H1 (cell line): ENCODE measurements around the gene TMEM178B.

ENCODE experiments used
- CHD1 ChIP-seq: IDR thresholded peaks from 2 replicates; pipeline ENCODE4 v1.6.1; 2012; ENCODE audit warnings: low read depth, low read length, improper control_type of control experiment
- CREB1 ChIP-seq: IDR thresholded peaks from 2 replicates; pipeline ENCODE4 v1.6.1; 2012; ENCODE audit warnings: inconsistent platforms
- EGR1 ChIP-seq: IDR thresholded peaks from 2 replicates; pipeline ENCODE4 v1.6.1; 2011; ENCODE audit warnings: low read depth, low read length, borderline replicate concordance
- KDM5A ChIP-seq: fragments of 200-600 bp; IDR thresholded peaks from 2 replicates; pipeline ENCODE4 v1.7.1; 2012; ENCODE audit warnings: mild to moderate bottlenecking, low read length, inconsistent platforms, mixed read lengths
- RAD21 ChIP-seq, 2 experiments: IDR thresholded peaks in 1 of 2; conservative IDR thresholded peaks in 1 of 2; 2 replicates each; pipeline ENCODE4 v1.6.1; 2011; ENCODE audit warnings: low read depth in 2 of 2, low read length in 2 of 2, improper control_type of control experiment in 1 of 2, inconsistent platforms in 1 of 2, mild to moderate bottlenecking in 1 of 2, moderate library complexity in 1 of 2
- TEAD4 ChIP-seq: IDR thresholded peaks from 2 replicates; pipeline ENCODE4 v1.6.1; 2012; ENCODE audit warnings: low read depth, low read length, inconsistent platforms, mixed read lengths
- TF ChIP-seq, protein P1 (sequence below), 3 experiments: IDR thresholded peaks; 1 replicate in 2 of 3; 2 replicates in 1 of 3; pipeline versions ENCODE4 v1.5.1 to v1.6.1; 2011; ENCODE audit warnings: low read length in 3 of 3, mild to moderate bottlenecking in 3 of 3, inconsistent platforms in 2 of 3, low read depth in 1 of 3, moderate library complexity in 1 of 3; ENCODE audit not compliant: insufficient read depth in 1 of 3; ENCODE audit errors: control extremely low read depth in 1 of 3

DNA sequence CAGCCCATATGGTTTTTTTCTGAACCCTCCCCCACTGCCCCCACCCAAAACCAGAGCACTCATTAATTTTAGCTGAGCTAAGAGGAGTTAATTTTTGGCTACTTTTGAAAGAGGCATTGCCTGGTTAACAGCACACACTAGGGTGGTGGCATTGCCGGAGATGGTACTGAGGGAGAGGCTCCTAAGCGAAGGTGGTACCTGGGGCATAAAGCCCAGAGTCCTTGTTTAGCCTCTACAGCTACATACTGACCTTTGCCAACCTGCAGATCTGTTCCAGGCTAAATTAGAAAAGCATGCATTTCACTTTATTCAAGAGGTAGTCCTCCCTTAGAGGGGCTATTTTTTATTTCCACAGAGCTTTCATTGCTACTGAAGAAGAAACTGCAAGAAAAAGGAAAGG is 304.5 kb downstream of the TMEM178B start:
- no peak for TF ChIP-seq RAD21 (IDR thresholded peaks at IDR 0.05 in 1 of 2, conservative IDR thresholded peaks at IDR 0.05 in 1 of 2; ENCODE audit: low read depth in 2 of 2, low read length in 2 of 2)
- no peak for TF ChIP-seq CHD1
- no peak for TF ChIP-seq KDM5A
- TF ChIP-seq, protein P1, sequence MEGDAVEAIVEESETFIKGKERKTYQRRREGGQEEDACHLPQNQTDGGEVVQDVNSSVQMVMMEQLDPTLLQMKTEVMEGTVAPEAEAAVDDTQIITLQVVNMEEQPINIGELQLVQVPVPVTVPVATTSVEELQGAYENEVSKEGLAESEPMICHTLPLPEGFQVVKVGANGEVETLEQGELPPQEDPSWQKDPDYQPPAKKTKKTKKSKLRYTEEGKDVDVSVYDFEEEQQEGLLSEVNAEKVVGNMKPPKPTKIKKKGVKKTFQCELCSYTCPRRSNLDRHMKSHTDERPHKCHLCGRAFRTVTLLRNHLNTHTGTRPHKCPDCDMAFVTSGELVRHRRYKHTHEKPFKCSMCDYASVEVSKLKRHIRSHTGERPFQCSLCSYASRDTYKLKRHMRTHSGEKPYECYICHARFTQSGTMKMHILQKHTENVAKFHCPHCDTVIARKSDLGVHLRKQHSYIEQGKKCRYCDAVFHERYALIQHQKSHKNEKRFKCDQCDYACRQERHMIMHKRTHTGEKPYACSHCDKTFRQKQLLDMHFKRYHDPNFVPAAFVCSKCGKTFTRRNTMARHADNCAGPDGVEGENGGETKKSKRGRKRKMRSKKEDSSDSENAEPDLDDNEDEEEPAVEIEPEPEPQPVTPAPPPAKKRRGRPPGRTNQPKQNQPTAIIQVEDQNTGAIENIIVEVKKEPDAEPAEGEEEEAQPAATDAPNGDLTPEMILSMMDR (IDR thresholded peaks at IDR 0.05; ENCODE audit: control extremely low read depth in 1 of 3, insufficient read depth in 1 of 3, low read depth in 1 of 3, low read length in 3 of 3), result no peak
- TF ChIP-seq TEAD4, result no peak
- no peak for TF ChIP-seq CREB1
- TF ChIP-seq EGR1, result no peak
